ENCODE results near the gene WIF1. TPM values are rescaled to one million over a fixed set of nuclear protein-coding genes. Genes with fewer than 3 reads are reported as not detected.
A peak's percentile ranks its signal among the peaks of the same experiment; 100 is the strongest.

The WIF1 gene
- total and polyA plus RNA-seq, 10 of the 15 experiments (the other 5 are each of a cell fraction or from before 2014, with no cell fraction given): 0.04 to 0.05 (median 0.05) TPM; not detected in 7

GRCh38 chr12:65169320-65170208 lies 48.5 kb upstream of the WIF1 start, which contains the start of gene LEMD3 (continued):
- TF ChIP-seq SMC3 (IDR thresholded peaks at IDR 0.05; ENCODE audit: borderline replicate concordance, low read length) (no peak), ATF2 (IDR thresholded peaks at IDR 0.05; ENCODE audit: low read length) (0 out of 2 replicates have a peak, but pooled peaks have one; percentile 28), JUNB (IDR thresholded peaks at IDR 0.05) (no peak), KAT2A (conservative IDR thresholded peaks at IDR 0.05; ENCODE audit: control insufficient read depth, low read depth, low read length) (no peak), RFX5 (IDR thresholded peaks at IDR 0.05; ENCODE audit: low read depth, low read length) (0 out of 2 replicates have a peak, but pooled peaks have one; percentile 51), USF1 (IDR thresholded peaks at IDR 0.05; ENCODE audit: borderline replicate concordance, extremely low read length, insufficient read depth, low read depth, low read length) (peak; percentile 68), FOS (IDR thresholded peaks at IDR 0.05; ENCODE audit: borderline replicate concordance, extremely low read depth, insufficient read length) (no peak), SRF (IDR thresholded peaks at IDR 0.05; ENCODE audit: low read depth in 2 of 2, low read length in 2 of 2) (peak in 1 of 2 experiments; percentile 4; a peak in 1 of 4 replicates), RCOR1 (conservative IDR thresholded peaks at IDR 0.05; ENCODE audit: low read depth, low read length) (no peak), ZNF217 (IDR thresholded peaks at IDR 0.05) (no peak), GATAD2B (conservative IDR thresholded peaks at IDR 0.05; ENCODE audit: low read depth) (peak; percentile 43; the same call in 1 of the 2 replicates), STAT1 (conservative IDR thresholded peaks at IDR 0.05) (no peak), RB1 (IDR thresholded peaks at IDR 0.05; ENCODE audit: borderline replicate concordance) (peak; percentile 98; the same call in 1 of the 2 replicates), ESRRA (IDR thresholded peaks at IDR 0.05; ENCODE audit: low read length) (no peak), NKRF (conservative IDR thresholded peaks at IDR 0.05) (peak; percentile 67), PAX8 (IDR thresholded peaks at IDR 0.05) (no peak), GABPA (IDR thresholded peaks at IDR 0.05; ENCODE audit: low read depth) (peak; percentile 83), TCF12 (IDR thresholded peaks at IDR 0.05; ENCODE audit: low read depth, low read length) (peak; percentile 25; the same call in 1 of the 2 replicates), PBX3 (IDR thresholded peaks at IDR 0.05; ENCODE audit: insufficient replicate concordance, low read depth, low read length) (no peak), ZNF687 (IDR thresholded peaks at IDR 0.05) (peak; percentile 86)
